ENCODE measurements around the gene LTBP2.
"Not testable (repeated sequence)": the region's sequence is repeated elsewhere in the genome, so short reads cannot be mapped to it uniquely, and the experiment has no call there.

The LTBP2 gene

GRCh38 chr14:74550071-74550470, 62.0 kb downstream of the LTBP2 start:
- Mint-ChIP-seq H3K36me3 (ENCODE audit: insufficient read depth) (no peaks in the 10 kb centered on the region), H3K27ac (no peak overlapping the region), H3K27me3 (peaks cover 0 to 11% of the 10 kb centered on the region in 2 donors), H3K4me3 (no peak overlapping the region), H3K9me3 (no peaks in the 10 kb centered on the region), H3K4me1 (ENCODE audit: low read depth in 2 of 2) (no peaks in the 10 kb centered on the region)
- ATAC-seq (replicated peaks) = no peak
- DNase-seq = no peak

GRCh38 chr14:74549588-74549987, 62.4 kb downstream of the LTBP2 start:
- Mint-ChIP-seq H3K27ac (no peak overlapping the region), H3K36me3 (ENCODE audit: insufficient read depth) (no peaks in the 10 kb centered on the region), H3K4me1 (ENCODE audit: low read depth in 2 of 2) (no peaks in the 10 kb centered on the region), H3K9me3 (no peaks in the 10 kb centered on the region), H3K4me3 (no peak overlapping the region), H3K27me3 (peaks cover 0 to 16% of the 10 kb centered on the region in 2 donors)
- DNase-seq (no peak), ATAC-seq (replicated peaks) (no peak)

- Mint-ChIP-seq H3K4me3 (no peak overlapping the region), H3K27me3 (peaks cover 0 to 21% of the 10 kb centered on the region in 2 donors), H3K27ac (no peak overlapping the region), H3K36me3 (ENCODE audit: insufficient read depth) (no peaks in the 10 kb centered on the region), H3K4me1 (ENCODE audit: low read depth in 2 of 2) (no peaks in the 10 kb centered on the region), H3K9me3 (no peaks in the 10 kb centered on the region)
- ATAC-seq (replicated peaks) = no peak
- DNase-seq = no peak
Measured at GRCh38 chr14:74548881-74549280, 63.2 kb downstream of the LTBP2 start.

DNA sequence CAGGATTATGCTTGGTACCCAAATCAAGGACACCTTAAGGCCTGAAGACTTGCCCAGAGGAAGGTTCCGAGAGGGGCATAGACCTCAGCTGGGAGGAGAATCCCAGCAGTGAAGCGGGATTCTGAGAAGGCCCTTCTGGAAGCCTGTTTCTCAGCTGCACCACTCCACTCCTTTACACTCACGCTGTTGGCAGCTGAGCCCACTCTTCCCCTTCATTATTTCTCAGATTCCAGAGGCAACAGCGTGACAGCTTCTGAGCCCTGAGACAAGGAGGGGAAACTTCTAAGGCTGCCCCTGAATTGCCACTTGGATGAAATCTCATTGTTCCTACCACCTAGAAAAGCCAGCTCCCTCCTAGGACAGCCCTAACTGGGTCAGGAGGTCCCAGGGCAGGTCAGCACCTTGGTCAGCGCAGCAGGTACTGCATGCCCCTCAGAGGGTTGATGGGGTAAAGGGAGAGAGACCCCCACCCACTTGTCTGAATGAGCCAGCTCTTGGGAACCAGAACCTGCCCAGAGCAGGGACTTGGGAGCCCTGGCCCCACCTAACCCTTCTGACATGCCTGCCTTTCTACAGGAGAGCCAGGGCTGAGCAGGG, 64.6 kb downstream of the LTBP2 start:
- Mint-ChIP-seq H3K4me1 (ENCODE audit: low read depth in 2 of 2) (no peaks in the 10 kb centered on the region), H3K9me3 (no peaks in the 10 kb centered on the region), H3K27ac (no peak overlapping the region), H3K27me3 (peaks cover 0 to 26% of the 10 kb centered on the region in 2 donors), H3K4me3 (no peak overlapping the region), H3K36me3 (ENCODE audit: insufficient read depth) (no peaks in the 10 kb centered on the region)
- no peak for ATAC-seq (replicated peaks)
- DNase-seq = no peak

DNA sequence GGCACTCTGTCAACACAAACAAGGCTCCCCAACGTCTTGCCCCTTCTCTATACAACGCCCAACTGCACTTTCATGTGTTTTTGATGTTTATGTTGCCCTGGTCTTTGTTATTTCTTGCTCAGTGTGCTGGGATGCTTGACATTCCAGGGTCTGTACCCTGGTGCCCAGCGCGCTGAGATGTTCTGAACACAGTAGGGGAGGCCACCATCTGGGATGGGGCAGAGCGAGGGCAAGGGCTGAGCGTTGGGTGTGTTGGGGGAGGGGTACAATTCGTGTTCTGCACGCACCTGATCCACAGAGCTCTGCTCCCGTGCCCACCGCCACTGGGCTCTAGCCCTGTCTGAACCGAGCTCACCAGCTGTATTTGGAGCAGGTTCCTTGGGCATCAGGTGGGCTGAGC, 65.6 kb downstream of the LTBP2 start:
- no peaks in the 10 kb centered on the region for H3K9me3 Mint-ChIP-seq
- H3K36me3 Mint-ChIP-seq (ENCODE audit: insufficient read depth) = no peaks in the 10 kb centered on the region
- no peak for ATAC-seq (replicated peaks)
- H3K27ac Mint-ChIP-seq = no peak overlapping the region
- H3K27me3 Mint-ChIP-seq = peaks cover 0 to 22% of the 10 kb centered on the region in 2 donors
- DNase-seq = no peak
- no peak overlapping the region for H3K4me3 Mint-ChIP-seq
- no peaks in the 10 kb centered on the region for H3K4me1 Mint-ChIP-seq (ENCODE audit: low read depth in 2 of 2)

DNA sequence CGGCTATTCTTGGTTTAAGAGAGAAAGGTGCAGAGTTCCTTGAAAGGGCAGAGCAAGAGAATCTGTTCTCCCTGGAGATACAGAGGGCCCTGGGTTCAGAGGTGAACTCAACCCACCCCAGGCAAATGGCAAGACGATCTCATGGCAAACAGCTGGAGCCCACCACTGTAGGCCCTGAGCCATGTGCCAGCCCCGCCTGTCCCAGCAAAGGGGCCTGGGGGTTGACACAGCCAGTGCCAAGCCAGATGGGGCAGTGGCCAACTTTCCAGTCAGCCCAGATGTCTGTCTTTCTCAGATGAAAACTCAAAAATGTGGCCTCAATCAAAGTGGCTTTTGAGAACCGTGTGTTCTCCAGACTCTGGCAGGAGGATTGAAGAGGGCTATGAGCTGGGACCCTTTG, 66.7 kb downstream of the LTBP2 start:
- DNase-seq (no peak), ATAC-seq (replicated peaks) (no peak)
- H3K27me3 Mint-ChIP-seq = peaks cover 0 to 18% of the 10 kb centered on the region in 2 donors
- H3K27ac Mint-ChIP-seq = no peak overlapping the region
- no peaks in the 10 kb centered on the region for H3K4me1 Mint-ChIP-seq (ENCODE audit: low read depth in 2 of 2)
- no peak overlapping the region for H3K4me3 Mint-ChIP-seq
- H3K9me3 Mint-ChIP-seq = no peaks in the 10 kb centered on the region
- H3K36me3 Mint-ChIP-seq (ENCODE audit: insufficient read depth) = no peaks in the 10 kb centered on the region

GRCh38 chr14:74543771-74544438, 68.1 kb downstream of the LTBP2 start:
- H3K27me3 Mint-ChIP-seq = peaks cover 0 to 18% of the 10 kb centered on the region in 2 donors
- no peak for ATAC-seq (replicated peaks)
- H3K27ac Mint-ChIP-seq = no peak overlapping the region
- H3K4me1 Mint-ChIP-seq (ENCODE audit: low read depth in 2 of 2) = no peaks in the 10 kb centered on the region
- no peaks in the 10 kb centered on the region for H3K9me3 Mint-ChIP-seq
- no peak for DNase-seq
- H3K4me3 Mint-ChIP-seq = no peak overlapping the region
- no peaks in the 10 kb centered on the region for H3K36me3 Mint-ChIP-seq (ENCODE audit: insufficient read depth)

DNA sequence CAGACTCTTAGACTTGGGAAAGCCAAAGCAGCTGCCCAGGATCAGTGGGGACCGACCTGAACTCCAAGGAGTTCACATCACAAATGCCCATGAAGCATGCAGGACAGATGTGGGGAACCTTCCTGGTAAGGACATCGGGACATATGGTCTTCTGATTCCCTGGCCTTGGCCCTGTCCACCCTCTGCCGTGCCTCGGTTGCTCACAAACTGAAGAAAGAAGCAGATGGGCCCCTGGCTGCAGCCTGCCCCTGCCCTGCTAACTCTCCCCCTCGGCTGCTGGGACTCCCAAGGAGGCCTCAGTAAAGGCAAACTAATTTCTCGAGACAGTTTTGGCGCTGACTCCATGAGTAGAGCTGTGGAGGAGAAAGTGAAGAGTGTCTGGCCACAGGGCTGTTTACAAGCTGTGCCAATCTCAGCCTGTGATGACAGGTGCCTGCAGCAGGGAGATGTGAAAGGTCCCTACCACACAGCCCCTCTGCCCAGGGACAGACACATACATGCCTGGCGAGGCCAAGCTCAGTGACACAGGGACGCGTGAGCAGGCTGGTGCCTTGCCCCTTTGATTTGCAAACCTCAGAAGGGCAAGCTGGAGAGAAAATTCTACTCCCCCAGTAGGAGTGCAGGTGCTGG, 69.9 kb downstream of the LTBP2 start:
- no peak for ATAC-seq (replicated peaks)
- no peaks in the 10 kb centered on the region for H3K36me3 Mint-ChIP-seq (ENCODE audit: insufficient read depth)

DNA sequence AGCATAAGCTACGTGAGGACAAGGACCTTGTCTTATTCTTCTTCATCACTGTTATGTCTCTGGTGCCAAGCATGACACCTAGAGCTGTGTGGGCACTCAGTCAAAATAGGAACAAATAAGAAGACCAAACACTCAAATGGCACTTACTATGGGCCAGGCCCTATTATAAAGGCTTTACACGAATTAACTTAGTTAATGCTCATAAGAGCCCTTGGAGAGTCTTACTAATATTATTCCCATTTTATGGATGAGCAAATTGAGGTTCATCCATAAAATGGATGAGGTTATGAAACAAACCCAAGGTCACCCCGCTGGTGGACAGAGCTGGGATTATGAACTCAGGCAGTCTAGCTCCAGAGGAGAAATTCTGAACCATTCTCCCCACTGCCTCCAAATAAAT, 70.8 kb downstream of the LTBP2 start:
- H3K27me3 Mint-ChIP-seq = peaks cover 0 to 18% of the 10 kb centered on the region in 2 donors
- ATAC-seq (replicated peaks) (no peak), DNase-seq (no peak)
- no peaks in the 10 kb centered on the region for H3K9me3 Mint-ChIP-seq
- no peak overlapping the region for H3K4me3 Mint-ChIP-seq
- no peak overlapping the region for H3K27ac Mint-ChIP-seq
- H3K4me1 Mint-ChIP-seq (ENCODE audit: low read depth in 2 of 2) = no peaks in the 10 kb centered on the region
- H3K36me3 Mint-ChIP-seq (ENCODE audit: insufficient read depth) = no peaks in the 10 kb centered on the region

More for the DNA sequence above, 69.9 kb downstream of the LTBP2 start:
- Mint-ChIP-seq H3K27ac (no peak overlapping the region), H3K4me1 (ENCODE audit: low read depth in 2 of 2) (no peaks in the 10 kb centered on the region), H3K4me3 (no peak overlapping the region), H3K27me3 (peaks cover 0 to 18% of the 10 kb centered on the region in 2 donors), H3K9me3 (no peaks in the 10 kb centered on the region)
- DNase-seq = no peak

- DNase-seq = no peak
- H3K27me3 Mint-ChIP-seq = peaks cover 0 to 10% of the 10 kb centered on the region in 2 donors
- no peaks in the 10 kb centered on the region for H3K36me3 Mint-ChIP-seq (ENCODE audit: insufficient read depth)
- H3K9me3 Mint-ChIP-seq = no peaks in the 10 kb centered on the region
- H3K4me1 Mint-ChIP-seq (ENCODE audit: low read depth in 2 of 2) = no peaks in the 10 kb centered on the region
- H3K4me3 Mint-ChIP-seq = no peak overlapping the region
- no peak for ATAC-seq (replicated peaks)
- H3K27ac Mint-ChIP-seq = no peak overlapping the region
Measured at GRCh38 chr14:74539503-74539902, 72.5 kb downstream of the LTBP2 start.

DNA sequence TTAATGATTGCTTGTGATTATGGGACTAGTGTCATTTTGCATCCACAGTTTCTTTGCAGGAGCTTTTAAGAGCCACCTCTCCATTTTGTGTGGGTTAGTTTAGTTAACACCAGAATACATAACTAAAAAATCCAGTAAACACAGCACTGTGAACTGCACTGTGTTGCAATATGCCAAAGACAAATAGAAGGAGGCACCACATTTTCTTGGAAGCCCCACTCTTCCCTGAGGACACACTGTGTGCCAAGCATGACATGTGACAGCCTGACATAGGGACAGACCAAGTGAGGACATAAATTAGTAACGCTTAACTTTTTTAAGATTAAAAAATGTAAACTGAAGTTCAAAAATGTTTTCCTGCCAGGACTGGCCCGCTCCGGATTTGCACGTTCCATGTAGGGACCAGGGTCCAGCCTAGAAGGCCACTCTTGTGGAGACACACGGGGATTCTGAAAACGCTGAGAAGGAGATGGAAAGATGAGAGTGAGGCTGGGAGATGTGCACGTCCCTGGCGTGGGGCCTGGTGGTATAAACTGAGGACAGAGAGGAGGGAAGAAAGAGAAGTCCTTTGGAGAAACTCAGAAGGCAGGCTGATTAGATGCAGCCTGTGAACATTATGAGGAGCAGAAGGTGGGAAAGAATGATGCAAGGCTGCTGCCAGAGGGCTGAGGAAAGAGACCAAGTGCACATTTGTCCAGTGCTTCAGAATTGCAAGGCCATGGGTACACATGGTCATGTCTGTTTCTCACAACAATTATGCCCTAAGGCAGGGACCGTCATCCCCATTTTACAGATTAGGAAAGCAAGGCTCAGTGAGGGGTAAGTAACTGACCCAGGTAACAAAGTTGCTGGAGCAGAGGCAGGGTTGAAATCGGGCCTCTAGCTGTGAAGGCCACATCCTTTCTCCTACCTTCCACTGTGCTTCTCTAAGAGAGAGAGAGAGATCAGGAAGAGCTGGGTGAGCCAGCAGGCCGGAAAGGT, 73.3 kb downstream of the LTBP2 start:
- Mint-ChIP-seq H3K4me1 (ENCODE audit: low read depth in 2 of 2) (no peaks in the 10 kb centered on the region), H3K4me3 (no peak overlapping the region), H3K27me3 (peaks cover 0 to 5% of the 10 kb centered on the region in 2 donors), H3K36me3 (ENCODE audit: insufficient read depth) (no peaks in the 10 kb centered on the region), H3K27ac (no peak overlapping the region), H3K9me3 (no peaks in the 10 kb centered on the region)
- ATAC-seq (replicated peaks) (no peak), DNase-seq (no peak)

GRCh38 chr14:74536336-74536735, 75.7 kb downstream of the LTBP2 start:
- not testable (repeated sequence) for H3K9me3 Mint-ChIP-seq; H3K4me3 Mint-ChIP-seq; DNase-seq; H3K27ac Mint-ChIP-seq; H3K4me1 Mint-ChIP-seq (ENCODE audit: low read depth in 2 of 2); ATAC-seq (replicated peaks); H3K36me3 Mint-ChIP-seq (ENCODE audit: insufficient read depth)
- peaks cover 0 to 11% of the 10 kb centered on the region in 2 donors for H3K27me3 Mint-ChIP-seq

DNA sequence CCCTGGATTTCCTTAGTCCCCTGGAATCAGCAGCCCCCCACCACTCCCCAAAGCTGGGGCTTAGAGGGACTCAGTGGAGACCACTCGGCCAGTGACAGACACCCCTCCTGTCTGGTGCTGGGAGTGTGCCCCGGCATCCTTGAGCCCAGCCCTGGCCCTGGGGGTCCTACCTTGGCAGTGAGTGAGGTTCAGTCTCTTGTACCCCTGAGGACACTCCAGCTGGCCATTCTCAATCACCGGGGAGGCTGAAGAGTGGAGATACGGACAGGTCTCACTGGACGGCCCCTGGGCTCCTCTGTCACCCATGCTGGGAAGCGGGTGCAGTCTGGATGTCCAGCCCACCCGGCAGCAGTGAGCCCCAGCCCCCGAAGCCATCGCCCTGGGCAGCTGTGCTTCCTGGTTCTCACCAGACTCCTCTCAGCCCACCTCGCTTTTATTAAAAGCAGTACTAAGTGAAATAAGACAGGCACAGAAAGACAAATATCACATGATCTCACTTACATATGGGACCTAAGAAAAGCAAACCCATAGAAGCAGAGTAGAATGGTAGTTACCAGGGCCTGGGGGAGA, 76.2 kb downstream of the LTBP2 start:
- peaks cover 0 to 11% of the 10 kb centered on the region in 2 donors for H3K27me3 Mint-ChIP-seq

More for the DNA sequence above, 76.2 kb downstream of the LTBP2 start:
- no peaks in the 10 kb centered on the region for H3K9me3 Mint-ChIP-seq
- ATAC-seq (replicated peaks) (no peak), DNase-seq (no peak)
- no peak overlapping the region for H3K27ac Mint-ChIP-seq
- peaks cover 0 to 3% of the 10 kb centered on the region in 2 donors for H3K4me1 Mint-ChIP-seq (ENCODE audit: low read depth in 2 of 2)
- no peaks in the 10 kb centered on the region for H3K36me3 Mint-ChIP-seq (ENCODE audit: insufficient read depth)
- no peak overlapping the region for H3K4me3 Mint-ChIP-seq
